ENCODE results near the gene ARHGAP24. TPM values are rescaled to one million over a fixed set of nuclear protein-coding genes. Genes with fewer than 3 reads are reported as not detected.

The ARHGAP24 gene
- total RNA-seq, 1 donor from 2014 or later, result 17.8 TPM

GRCh38 chr4:86038037-86038436 lies 563.1 kb downstream of the ARHGAP24 start:
- TF ChIP-seq CTCF (IDR thresholded peaks at IDR 0.05; ENCODE audit: unreplicated experiment), result no peak
- Mint-ChIP-seq H3K27ac (no peak overlapping the region), H3K4me3 (ENCODE audit: low read depth) (no peak overlapping the region), H3K36me3 (ENCODE audit: insufficient read depth) (peaks cover 1% of the 10 kb centered on the region), H3K27me3 (no peaks in the 10 kb centered on the region), H3K9me3 (ENCODE audit: low read depth) (peaks cover 3% of the 10 kb centered on the region), H3K4me1 (ENCODE audit: low read depth) (peaks cover 8% of the 10 kb centered on the region)
- no peak for DNase-seq (ENCODE audit: low spot score, unreplicated experiment)

- Mint-ChIP-seq H3K4me3 (ENCODE audit: low read depth) (no peak overlapping the region), H3K9me3 (ENCODE audit: low read depth) (peaks cover 3% of the 10 kb centered on the region), H3K36me3 (ENCODE audit: insufficient read depth) (peaks cover 1% of the 10 kb centered on the region), H3K27ac (no peak overlapping the region), H3K4me1 (ENCODE audit: low read depth) (peaks cover 3% of the 10 kb centered on the region), H3K27me3 (no peaks in the 10 kb centered on the region)
- no peak for DNase-seq (ENCODE audit: low spot score, unreplicated experiment)
- TF ChIP-seq CTCF (IDR thresholded peaks at IDR 0.05; ENCODE audit: unreplicated experiment), result peak; percentile 77
These were observed 569.0 kb downstream of the ARHGAP24 start for GRCh38 chr4:86043755-86044592.

GRCh38 chr4:86044593-86044985 lies 569.6 kb downstream of the ARHGAP24 start:
- Mint-ChIP-seq H3K27ac (no peak overlapping the region), H3K36me3 (ENCODE audit: insufficient read depth) (peaks cover 1% of the 10 kb centered on the region), H3K9me3 (ENCODE audit: low read depth) (peaks cover 3% of the 10 kb centered on the region), H3K4me3 (ENCODE audit: low read depth) (no peak overlapping the region), H3K27me3 (no peaks in the 10 kb centered on the region), H3K4me1 (ENCODE audit: low read depth) (peaks cover 3% of the 10 kb centered on the region)
- no peak for TF ChIP-seq CTCF (IDR thresholded peaks at IDR 0.05; ENCODE audit: unreplicated experiment)
- no peak for DNase-seq (ENCODE audit: low spot score, unreplicated experiment)

GRCh38 chr4:86048426-86048825 lies 573.5 kb downstream of the ARHGAP24 start:
- no peaks in the 10 kb centered on the region for H3K4me1 Mint-ChIP-seq (ENCODE audit: low read depth)
- H3K4me3 Mint-ChIP-seq (ENCODE audit: low read depth), result no peak overlapping the region
- no peak for DNase-seq (ENCODE audit: low spot score, unreplicated experiment)
- no peak overlapping the region for H3K27ac Mint-ChIP-seq
- H3K9me3 Mint-ChIP-seq (ENCODE audit: low read depth), result no peaks in the 10 kb centered on the region
- TF ChIP-seq CTCF (IDR thresholded peaks at IDR 0.05; ENCODE audit: unreplicated experiment), result no peak
- H3K36me3 Mint-ChIP-seq (ENCODE audit: insufficient read depth), result no peaks in the 10 kb centered on the region
- no peaks in the 10 kb centered on the region for H3K27me3 Mint-ChIP-seq

- DNase-seq (ENCODE audit: low spot score, unreplicated experiment), result no peak
- Mint-ChIP-seq H3K4me1 (ENCODE audit: low read depth) (no peaks in the 10 kb centered on the region), H3K9me3 (ENCODE audit: low read depth) (no peaks in the 10 kb centered on the region), H3K27me3 (no peaks in the 10 kb centered on the region), H3K4me3 (ENCODE audit: low read depth) (no peak overlapping the region), H3K36me3 (ENCODE audit: insufficient read depth) (no peaks in the 10 kb centered on the region), H3K27ac (no peak overlapping the region)
- TF ChIP-seq CTCF (IDR thresholded peaks at IDR 0.05; ENCODE audit: unreplicated experiment), result no peak
These were observed 575.5 kb downstream of the ARHGAP24 start for GRCh38 chr4:86050496-86050895.

Small RNA genes within 50 kb of the gene (microRNA-seq; reads per million reads assigned to microRNA genes)
- gene MIR4451 (ENCODE audit: borderline number of aligned reads, unreplicated experiment), result not detected

Measured in progenitor cell of endocrine pancreas (in vitro differentiated cells).